Left ventricle myocardium superior (tissue), 1 donor: ENCODE data around the gene BCL3. TPM values are rescaled to one million over a fixed set of nuclear protein-coding genes. Genes with fewer than 3 reads are reported as not detected.
"Not testable (repeated sequence)": the region's sequence is repeated elsewhere in the genome, so short reads cannot be mapped to it uniquely, and the experiment has no call there.

ENCODE experiments used
- ATAC-seq: fragments of 200-7000 bp; cut with Tn5 transposase; one replicate; pipeline ENCODE4 v1.9.1; 2020; ENCODE audit warnings: mild to moderate bottlenecking, moderate library complexity
- DNase-seq: peaks from one replicate; pipeline ENCODE4 v3.0.0-alpha.2; 2020
- intact Hi-C: fragments of 100-400 bp; cut with micrococcal nuclease; formaldehyde crosslinking; loops from one replicate; pipeline ENCODE4 v1.11.0; 2022
- long read RNA-seq: library from polyadenylated mRNA; unstranded; transcript quantifications from one replicate; pipeline ENCODE4 v2.0.0, GENCODE V29; 2021
- total RNA-seq: library from RNA; stranded (reverse); fragmentation: NEBNext Ultra II Directional; extraction: Animal tissue kit (Norgen Biotek cat#: 25700); gene quantifications from one replicate; pipeline ENCODE4 v1.2.1, GENCODE V29; 2021
- donor health status: DM: no; HTN: yes; CAD: no; lungs with severe emphysema.

The BCL3 gene
- 14.5 TPM for total RNA-seq
- long read RNA-seq, partial matches to known transcripts = 1 of 3 reads
- long read RNA-seq, other reads (novel, unspliced or antisense) = 1 of 3 reads

GRCh38 chr19:44748426-44749254, at the start of gene BCL3:
Gene BCL3 (plus strand): TSS chr19:44748708. CDS start chr19:44748791, 83 bp downstream.
- DNase-seq = peak; percentile 88
- peak; percentile 60 for ATAC-seq
- intact Hi-C loops = no loop called here

GRCh38 chr19:44700547-44700946, 48.0 kb upstream of the BCL3 start:
- no peak for DNase-seq
- no peak for ATAC-seq
- intact Hi-C loops = no loop called here

GRCh38 chr19:44701228-44701627, 47.3 kb upstream of the BCL3 start:
- no peak for ATAC-seq
- intact Hi-C loops = no loop called here
- DNase-seq = no peak

- intact Hi-C loops = no loop called here
These were observed 45.8 kb upstream of the BCL3 start for GRCh38 chr19:44702551-44703176.

GRCh38 chr19:44703336-44704078, 45.0 kb upstream of the BCL3 start:
- ATAC-seq = no peak
- DNase-seq = no peak
- intact Hi-C loops = no loop called here

More at GRCh38 chr19:44702551-44703176, 45.8 kb upstream of the BCL3 start:
- DNase-seq (no peak), ATAC-seq (no peak)

GRCh38 chr19:44704982-44705381, 43.5 kb upstream of the BCL3 start:
- ATAC-seq (no peak), DNase-seq (no peak)
- intact Hi-C loops = no loop called here

- DNase-seq (no peak), ATAC-seq (no peak)
- intact Hi-C loops = no loop called here
These were observed 43.0 kb upstream of the BCL3 start for GRCh38 chr19:44705502-44706010.

GRCh38 chr19:44706506-44707236, 41.8 kb upstream of the BCL3 start:
- intact Hi-C loops = no loop called here
- DNase-seq (no peak), ATAC-seq (no peak)

GRCh38 chr19:44707794-44708193, 40.7 kb upstream of the BCL3 start:
- DNase-seq (no peak), ATAC-seq (no peak)
- intact Hi-C loops = no loop called here

- DNase-seq = no peak
- intact Hi-C loops = no loop called here
- no peak for ATAC-seq
These were observed 39.6 kb upstream of the BCL3 start for GRCh38 chr19:44708940-44709339.

- DNase-seq, ATAC-seq, intact Hi-C loops: not testable (repeated sequence)
These were observed 38.9 kb upstream of the BCL3 start for GRCh38 chr19:44709434-44710266.

GRCh38 chr19:44710483-44710882, 38.0 kb upstream of the BCL3 start:
- DNase-seq (no peak), ATAC-seq (no peak)
- intact Hi-C loops = no loop called here

GRCh38 chr19:44712864-44713515, 35.5 kb upstream of the BCL3 start:
- ATAC-seq (no peak), DNase-seq (no peak)
- intact Hi-C loops = no loop called here

- ATAC-seq (no peak), DNase-seq (no peak)
- intact Hi-C loops = no loop called here
These were observed 33.8 kb upstream of the BCL3 start for GRCh38 chr19:44714597-44715169.

- ATAC-seq = no peak
- intact Hi-C loops = no loop called here
- no peak for DNase-seq
These were observed 30.9 kb upstream of the BCL3 start for GRCh38 chr19:44717603-44718002.

- intact Hi-C loops = no loop called here
- peak; percentile 88 for ATAC-seq
These were observed 29.9 kb upstream of the BCL3 start for GRCh38 chr19:44718441-44719261.

More at GRCh38 chr19:44718441-44719261, 29.9 kb upstream of the BCL3 start:
- DNase-seq = peak; percentile 79
